GM18505 (cell line): ENCODE data around the gene ASTN2.

ENCODE experiments used
- ATAC-seq: cut with Tn5 transposase; IDR thresholded peaks from one replicate; pipeline ENCODE4 v1.9.1; 2021; ENCODE audit not compliant: unreplicated experiment
- POLR2A ChIP-seq: IDR thresholded peaks from 4 replicates; pipeline ENCODE4 v1.6.1; 2011; ENCODE audit warnings: borderline replicate concordance; ENCODE audit not compliant: insufficient read depth, insufficient read length; ENCODE audit errors: extremely low read depth

Gene ASTN2

GRCh38 chr9:117093891-117094844 is 320.7 kb downstream of the ASTN2 start:
- TF ChIP-seq POLR2A = no peak
- ATAC-seq = no peak

- no peak for ATAC-seq
- TF ChIP-seq POLR2A = no peak
Measured at GRCh38 chr9:117092582-117092981, 322.3 kb downstream of the ASTN2 start.

GRCh38 chr9:117091529-117091928 is 323.3 kb downstream of the ASTN2 start:
- no peak for ATAC-seq
- no peak for TF ChIP-seq POLR2A

- no peak for TF ChIP-seq POLR2A
- ATAC-seq = no peak
Measured at GRCh38 chr9:117088786-117089185, 326.1 kb downstream of the ASTN2 start.

- no peak for TF ChIP-seq POLR2A
- ATAC-seq = no peak
Measured at GRCh38 chr9:117088140-117088539, 326.7 kb downstream of the ASTN2 start.

- no peak for TF ChIP-seq POLR2A
- ATAC-seq = no peak
Measured at GRCh38 chr9:117084221-117084620, 330.6 kb downstream of the ASTN2 start.

DNA sequence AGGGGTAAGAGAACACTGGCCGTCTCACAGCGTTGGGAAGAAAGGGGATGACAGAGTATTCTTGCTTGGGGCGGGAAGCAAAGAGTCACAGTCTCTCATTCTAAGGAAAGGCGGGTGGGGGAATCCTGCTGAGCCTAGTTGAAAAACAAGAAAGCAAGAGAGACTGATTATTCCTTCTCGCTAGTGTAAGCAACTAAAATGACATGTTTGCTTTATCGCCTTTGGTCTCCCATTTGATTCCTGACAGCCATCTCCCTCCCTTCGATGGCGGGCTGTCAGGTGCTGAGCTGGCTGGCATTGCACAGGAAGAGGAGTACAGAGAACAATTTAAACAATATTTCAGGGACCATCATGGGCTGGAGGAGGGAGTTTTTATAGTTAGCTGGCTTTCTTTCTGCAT is 331.3 kb downstream of the ASTN2 start:
- TF ChIP-seq POLR2A = no peak
- ATAC-seq = no peak

DNA sequence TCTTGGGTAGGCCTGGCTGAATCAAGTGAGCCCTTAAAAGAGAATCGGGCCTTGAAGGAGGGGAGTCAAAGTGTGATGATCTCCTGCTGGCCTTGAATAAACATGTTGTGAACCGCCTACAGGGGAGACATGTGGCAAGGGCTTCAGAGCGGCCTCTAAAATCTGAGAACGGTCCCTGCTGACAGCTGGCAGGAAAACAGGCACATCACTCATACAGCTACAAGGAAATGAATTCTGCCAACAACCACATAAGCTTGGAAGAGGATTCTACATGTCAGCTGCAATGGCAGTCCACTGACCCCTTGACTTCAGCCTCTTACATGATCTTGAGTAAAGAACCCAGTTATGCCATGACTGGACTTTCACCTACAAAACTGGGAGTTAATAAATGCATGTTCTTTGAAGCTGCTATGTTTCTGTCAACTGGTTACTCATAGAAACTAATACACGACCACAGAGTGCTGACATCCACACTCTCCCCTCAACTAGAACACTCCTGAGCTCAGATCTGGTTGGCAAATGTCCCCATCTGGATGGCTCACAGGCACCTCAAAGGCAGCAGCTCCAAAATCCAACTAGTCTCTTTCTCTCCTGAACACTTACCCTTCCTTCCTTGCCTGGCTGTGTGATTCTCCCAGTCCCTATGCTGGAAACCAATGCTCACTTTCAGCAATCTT is 333.1 kb downstream of the ASTN2 start:
- TF ChIP-seq POLR2A = no peak
- ATAC-seq = no peak

DNA sequence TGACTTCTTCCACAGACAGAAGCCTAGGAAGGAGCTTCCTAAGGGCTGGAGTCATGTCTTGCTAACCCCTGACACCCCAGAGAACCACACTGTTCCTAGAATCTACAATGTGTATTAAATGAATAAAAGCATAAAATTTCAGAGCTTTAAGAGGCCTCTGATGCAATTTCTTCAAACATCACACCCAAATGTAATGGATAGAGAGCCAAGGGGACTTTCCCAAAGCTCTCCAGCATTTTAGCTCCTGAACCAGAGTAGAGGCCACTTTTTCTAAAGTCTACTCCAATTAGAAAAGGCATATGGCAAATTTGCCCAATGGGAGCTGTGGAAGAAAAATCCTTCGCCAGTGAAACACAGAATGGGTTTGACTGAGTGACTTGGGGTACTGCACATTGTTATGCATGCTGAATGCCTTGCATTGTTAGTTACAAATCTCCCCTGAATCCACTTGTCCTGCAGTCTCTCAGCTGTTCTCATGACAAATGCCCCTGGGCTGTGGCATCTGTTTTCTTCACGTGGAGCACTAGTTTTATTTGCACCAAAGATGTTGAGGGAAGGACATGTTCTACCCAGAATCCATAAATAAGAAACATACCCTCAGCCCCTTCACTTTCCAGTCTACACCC is 334.0 kb downstream of the ASTN2 start:
- ATAC-seq = no peak
- no peak for TF ChIP-seq POLR2A

- no peak for TF ChIP-seq POLR2A
- ATAC-seq = no peak
Measured at GRCh38 chr9:117076571-117077290, 338.1 kb downstream of the ASTN2 start.

DNA sequence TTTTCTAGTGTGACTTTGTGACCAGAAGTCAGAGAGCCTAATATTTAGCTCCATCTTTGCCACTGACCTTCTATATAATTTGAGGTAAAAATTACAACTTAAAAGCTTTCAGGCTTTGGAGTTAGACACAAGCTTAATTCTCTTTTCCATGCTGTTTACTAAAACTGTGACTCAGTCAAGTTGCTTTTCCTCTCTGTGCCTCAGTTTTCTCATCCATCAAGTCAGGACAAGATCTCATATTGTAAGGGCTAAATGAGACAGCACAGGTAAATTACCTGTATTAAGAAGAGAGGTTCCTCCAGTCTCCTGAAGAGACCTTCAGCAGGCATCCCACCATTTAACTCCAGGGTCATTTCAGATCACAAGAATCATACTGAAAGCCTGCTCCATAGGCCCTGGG is 339.2 kb downstream of the ASTN2 start:
- ATAC-seq = no peak

GRCh38 chr9:117074784-117075520 is 339.9 kb downstream of the ASTN2 start:
- no peak for TF ChIP-seq POLR2A
- ATAC-seq = no peak

More for the DNA sequence above, 339.2 kb downstream of the ASTN2 start:
- TF ChIP-seq POLR2A = no peak
